Naive B cell (primary cell): ENCODE data around the gene TSPAN9. TPM values are rescaled to one million over a fixed set of nuclear protein-coding genes. Genes with fewer than 3 reads are reported as not detected.

Experiments used
- ATAC-seq, 2 donors: fragments of 150-1000 bp; cut with Tn5 transposase; 2 replicates each; pipeline ENCODE4 v1.10.0; 2021; ENCODE audit warnings: low read depth in 2 of 2, mild to moderate bottlenecking in 2 of 2, moderate library complexity in 2 of 2
- DNase-seq: peaks from one replicate; pipeline ENCODE4 v3.0.0; 2022
- H3K27ac Mint-ChIP-seq, 6 donors: one replicate each; pipeline ENCODE4 v1.8.0; 2020 to 2022; ENCODE audit warnings: mild to moderate bottlenecking in 6 of 6, mixed read lengths in 6 of 6, moderate library complexity in 5 of 6, inconsistent platforms in 2 of 6
- H3K27me3 Mint-ChIP-seq, 3 donors: one replicate each; pipeline ENCODE4 v1.8.0; 2021 to 2022; ENCODE audit warnings: mixed read lengths in 3 of 3, mild to moderate bottlenecking in 1 of 3
- H3K36me3 Mint-ChIP-seq, 2 donors: one replicate each; pipeline ENCODE4 v1.8.0; 2020 to 2022; ENCODE audit warnings: mixed read lengths in 2 of 2, inconsistent platforms in 1 of 2, mild to moderate bottlenecking in 1 of 2
- H3K4me1 Mint-ChIP-seq, 3 donors: one replicate each; pipeline ENCODE4 v1.8.0; 2020 to 2022; ENCODE audit warnings: mixed read lengths in 3 of 3, inconsistent platforms in 1 of 3, mild to moderate bottlenecking in 1 of 3, moderate library complexity in 1 of 3
- H3K4me3 Mint-ChIP-seq, 8 donors: one replicate each; pipeline ENCODE4 v1.8.0; 2020 to 2022; ENCODE audit warnings: mild to moderate bottlenecking in 8 of 8, mixed read lengths in 8 of 8, moderate library complexity in 8 of 8, inconsistent platforms in 2 of 8
- H3K9me3 Mint-ChIP-seq, 7 donors: one replicate each; pipeline ENCODE4 v1.8.0; 2020 to 2022; ENCODE audit warnings: mixed read lengths in 7 of 7, mild to moderate bottlenecking in 5 of 7, inconsistent platforms in 2 of 7, moderate library complexity in 1 of 7
- polyA plus RNA-seq, 6 donors: library from polyadenylated mRNA; unstranded; fragments of 300-500 nt; fragmentation: Illumina TruSeq; gene quantifications; one replicate each; pipeline ENCODE4 v1.2.3, GENCODE V29; 2021; ENCODE audit warnings: low read depth in 6 of 6

The TSPAN9 gene
- polyA plus RNA-seq, 6 donors from 2014 or later = 0.26 to 0.49 (median 0.41) TPM; not detected in 2

DNA sequence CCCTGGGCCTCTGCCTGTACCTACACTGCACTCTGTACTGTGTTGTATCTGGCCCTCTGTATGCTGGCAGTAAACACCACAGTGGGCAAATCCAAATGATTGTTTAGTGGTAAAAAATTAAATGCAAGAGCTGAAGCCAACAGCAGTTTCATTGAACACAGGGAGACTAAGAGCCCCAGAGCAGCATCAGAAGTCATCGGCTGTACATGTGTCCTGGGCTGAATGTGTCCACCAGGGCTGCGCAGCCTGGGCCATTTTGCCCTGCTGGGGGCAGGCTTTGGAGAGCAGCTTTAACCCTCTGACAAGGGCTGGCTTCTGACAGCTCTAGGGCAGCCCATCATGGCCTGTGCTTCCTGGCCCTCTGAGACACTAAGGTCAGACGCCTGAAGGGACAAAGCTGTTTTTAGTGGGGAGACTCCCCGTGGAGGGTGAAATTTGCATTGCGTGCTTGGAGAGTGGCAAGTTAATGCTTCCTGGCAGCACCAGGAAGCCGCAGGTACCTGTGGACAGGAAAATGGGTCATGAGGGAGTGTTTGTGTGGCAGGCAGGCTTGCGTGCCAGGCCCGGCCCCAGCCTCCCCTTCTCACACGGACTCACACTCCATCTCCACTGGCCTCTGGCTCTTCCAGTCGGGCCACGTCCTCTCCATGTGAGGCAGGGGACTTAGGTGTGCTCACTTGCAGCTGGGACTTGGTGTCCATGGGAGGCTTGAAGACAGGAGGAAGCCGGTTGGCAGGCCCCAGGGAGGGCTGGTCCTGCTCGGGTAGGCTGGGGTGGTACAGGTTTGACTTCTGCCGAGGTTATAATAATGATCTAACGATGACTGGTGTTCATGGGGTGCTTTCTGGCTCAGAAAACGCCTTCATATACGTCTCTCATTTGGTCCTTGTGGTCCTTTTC, 150.1 kb downstream of the TSPAN9 start:
- H3K9me3 Mint-ChIP-seq = peaks cover 0 to 8% (median 3%) of the 10 kb centered on the region in 7 donors
- DNase-seq = no peak
- peaks cover 20 to 53% (median 45%) of the 10 kb centered on the region in 3 donors for H3K4me1 Mint-ChIP-seq
- peak overlapping the region in 1 of 6 donors; percentile 32 for H3K27ac Mint-ChIP-seq
- peaks cover 5 to 10% (median 6%) of the 10 kb centered on the region in 3 donors for H3K27me3 Mint-ChIP-seq
- ATAC-seq = peak in 1 of 2 donors; percentile 18
- peak overlapping the region in 2 of 8 donors; percentile 46 to 73 for H3K4me3 Mint-ChIP-seq
- peaks cover 0 to 12% of the 10 kb centered on the region in 2 donors for H3K36me3 Mint-ChIP-seq

DNA sequence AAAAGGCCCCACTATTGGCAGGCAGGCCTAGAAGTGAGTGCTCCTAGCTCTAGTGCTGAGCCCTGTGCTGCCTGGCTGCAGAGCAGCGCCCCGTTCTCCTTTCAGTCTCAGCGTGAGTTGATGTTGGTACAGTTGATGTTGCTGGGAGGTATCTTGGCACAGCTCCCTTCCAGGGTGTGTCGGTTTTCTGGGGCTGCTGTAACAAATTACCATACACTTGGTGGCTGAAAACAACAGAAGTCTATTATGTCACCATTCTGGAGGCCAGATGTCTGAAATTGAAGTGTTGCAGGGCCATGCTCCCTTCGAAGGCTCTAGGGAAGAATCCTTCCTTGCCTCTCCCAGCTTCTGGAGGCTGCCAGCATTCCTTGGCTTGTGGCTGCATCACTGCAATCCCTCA, 151.4 kb downstream of the TSPAN9 start:
- Mint-ChIP-seq H3K36me3 (peaks cover 0 to 12% of the 10 kb centered on the region in 2 donors), H3K4me1 (peaks cover 20 to 53% (median 45%) of the 10 kb centered on the region in 3 donors), H3K9me3 (peaks cover 0 to 8% (median 3%) of the 10 kb centered on the region in 7 donors), H3K4me3 (peak overlapping the region in 2 of 8 donors; percentile 37 to 80), H3K27ac (peak overlapping the region in 1 of 6 donors; percentile 19), H3K27me3 (peaks cover 5 to 10% (median 6%) of the 10 kb centered on the region in 3 donors)
- DNase-seq (no peak), ATAC-seq (no peak)

DNA sequence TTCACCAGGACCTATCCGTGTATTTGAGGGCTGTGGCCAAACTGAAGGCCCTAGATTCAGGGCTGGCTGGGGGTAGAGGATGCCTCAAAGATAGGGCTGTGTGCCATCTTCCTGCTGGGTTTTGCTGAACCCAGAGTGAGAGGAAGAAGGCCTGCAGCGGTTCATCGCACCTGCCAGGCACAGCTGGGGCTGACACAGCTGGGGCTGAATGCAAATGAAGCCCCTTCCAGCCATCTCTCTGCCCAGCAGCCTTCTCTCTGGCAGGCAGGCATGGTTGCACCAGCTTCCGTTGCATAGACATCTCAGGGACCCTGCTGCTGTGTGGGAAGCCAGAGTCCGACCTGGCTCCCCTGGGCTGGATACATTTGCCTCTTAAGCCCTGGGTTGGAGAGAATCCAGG, 152.4 kb downstream of the TSPAN9 start:
- Mint-ChIP-seq H3K9me3 (peaks cover 0 to 8% (median 3%) of the 10 kb centered on the region in 7 donors), H3K4me1 (peaks cover 20 to 53% (median 44%) of the 10 kb centered on the region in 3 donors), H3K27ac (peak overlapping the region in 2 of 6 donors; percentile 19 to 38), H3K27me3 (peaks cover under 1 to 10% (median 5%) of the 10 kb centered on the region in 3 donors), H3K36me3 (peaks cover 0 to 12% of the 10 kb centered on the region in 2 donors), H3K4me3 (peak overlapping the region in 3 of 8 donors; percentile 13 to 80 (median 75))
- DNase-seq (no peak), ATAC-seq (peak; percentile 75 to 85)

DNA sequence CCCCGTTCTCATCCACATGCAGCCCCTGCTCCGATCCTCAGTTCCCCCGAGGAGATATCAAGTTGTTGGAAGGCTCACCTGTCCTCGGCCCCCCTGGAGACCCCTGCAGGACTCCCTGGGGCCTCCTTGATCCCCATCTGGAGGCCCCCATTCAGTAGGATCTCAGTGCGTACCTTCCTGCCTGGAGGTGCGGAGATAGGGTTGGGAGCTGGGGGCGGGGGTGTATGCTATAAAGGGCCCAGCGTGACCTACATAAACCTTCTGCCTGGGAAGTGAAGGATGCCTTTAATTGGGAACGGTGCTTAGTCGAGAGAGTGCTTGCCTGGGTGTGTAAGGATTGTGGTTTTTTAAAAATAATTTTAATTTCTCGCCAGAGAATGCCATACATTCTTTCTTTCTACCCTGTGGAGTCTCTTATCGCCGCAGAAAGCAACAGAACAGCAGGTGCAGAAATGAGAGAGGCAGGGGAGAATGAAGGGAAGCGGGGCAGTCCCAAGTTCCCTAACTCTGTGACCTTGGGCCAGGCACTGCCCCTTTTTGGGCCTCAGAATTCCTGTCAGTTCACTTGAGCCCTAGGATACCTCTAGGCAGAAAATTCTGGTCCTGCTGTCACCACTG, 153.7 kb downstream of the TSPAN9 start:
- Mint-ChIP-seq H3K27ac (no peak overlapping the region), H3K27me3 (peaks cover 0 to 10% (median 5%) of the 10 kb centered on the region in 3 donors), H3K4me3 (peak overlapping the region in 1 of 8 donors; percentile 75), H3K4me1 (peaks cover 14 to 43% (median 35%) of the 10 kb centered on the region in 3 donors), H3K36me3 (peaks cover 0 to 12% of the 10 kb centered on the region in 2 donors), H3K9me3 (peaks cover 0 to 8% (median 3%) of the 10 kb centered on the region in 7 donors)
- ATAC-seq (no peak), DNase-seq (no peak)

GRCh38 chr12:3231399-3231876, 154.3 kb downstream of the TSPAN9 start:
- peaks cover 11 to 39% (median 32%) of the 10 kb centered on the region in 3 donors for H3K4me1 Mint-ChIP-seq
- DNase-seq = no peak
- peaks cover 5 to 10% (median 7%) of the 10 kb centered on the region in 3 donors for H3K27me3 Mint-ChIP-seq
- no peak overlapping the region for H3K4me3 Mint-ChIP-seq
- peaks cover 0 to 8% (median 3%) of the 10 kb centered on the region in 7 donors for H3K9me3 Mint-ChIP-seq
- H3K36me3 Mint-ChIP-seq = peaks cover 0 to 12% of the 10 kb centered on the region in 2 donors
- no peak for ATAC-seq
- no peak overlapping the region for H3K27ac Mint-ChIP-seq

DNA sequence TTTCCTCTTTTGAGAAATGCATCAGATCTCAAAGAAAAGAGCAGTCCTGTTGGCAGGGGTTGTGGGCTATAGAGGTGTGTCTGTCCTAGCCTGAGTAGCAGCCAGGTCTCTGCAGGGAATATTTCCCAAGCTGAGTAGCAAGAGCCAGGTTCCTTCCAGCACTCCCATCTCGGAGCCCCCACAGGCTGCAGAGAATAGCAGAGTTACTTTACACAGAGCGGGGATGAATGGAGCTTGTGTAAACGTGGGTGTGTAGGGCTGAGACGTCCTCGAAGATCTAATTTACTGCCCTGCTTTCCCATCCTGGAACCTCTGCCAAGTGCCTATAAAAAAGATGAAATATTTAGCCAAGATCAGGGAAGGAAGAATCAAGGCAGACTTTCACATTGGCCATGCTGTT, 156.6 kb downstream of the TSPAN9 start:
- H3K27me3 Mint-ChIP-seq = peaks cover 6 to 25% (median 13%) of the 10 kb centered on the region in 3 donors
- H3K27ac Mint-ChIP-seq = no peak overlapping the region
- ATAC-seq = no peak
- peaks cover 0 to 8% of the 10 kb centered on the region in 2 donors for H3K36me3 Mint-ChIP-seq
- H3K9me3 Mint-ChIP-seq = peaks cover 0 to 7% (median 2%) of the 10 kb centered on the region in 7 donors
- no peak overlapping the region for H3K4me3 Mint-ChIP-seq
- peaks cover 8 to 18% (median 17%) of the 10 kb centered on the region in 3 donors for H3K4me1 Mint-ChIP-seq
- DNase-seq = no peak

- no peaks in the 10 kb centered on the region for H3K9me3 Mint-ChIP-seq
- no peaks in the 10 kb centered on the region for H3K4me1 Mint-ChIP-seq
- H3K27me3 Mint-ChIP-seq = peaks cover 4 to 31% (median 13%) of the 10 kb centered on the region in 3 donors
- DNase-seq (no peak), ATAC-seq (no peak)
- no peaks in the 10 kb centered on the region for H3K36me3 Mint-ChIP-seq
- no peak overlapping the region for H3K27ac Mint-ChIP-seq
- peak overlapping the region in 1 of 8 donors; percentile 41 for H3K4me3 Mint-ChIP-seq
These were observed 159.4 kb downstream of the TSPAN9 start for GRCh38 chr12:3236345-3237187.

DNA sequence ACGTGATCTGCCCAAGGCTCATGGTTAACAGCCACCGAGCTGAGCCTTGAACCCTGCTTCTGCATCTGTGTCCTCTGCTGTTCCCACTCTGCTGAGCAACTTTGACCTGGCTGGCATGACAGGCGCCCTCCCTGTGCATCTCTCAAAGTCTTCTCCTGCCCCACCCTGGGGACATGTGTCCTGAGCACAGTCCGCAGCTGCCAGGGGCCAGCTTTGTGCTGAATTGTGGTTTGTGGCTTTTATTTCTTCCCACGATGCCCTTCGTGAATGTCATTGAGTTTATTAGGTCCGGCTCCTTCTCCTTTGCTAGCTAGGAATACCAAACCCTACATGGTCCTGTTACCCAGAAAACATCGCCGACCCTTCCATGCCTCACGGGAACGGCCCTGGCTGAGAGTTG, 161.0 kb downstream of the TSPAN9 start:
- H3K27me3 Mint-ChIP-seq = peaks cover 0 to 26% (median 13%) of the 10 kb centered on the region in 3 donors
- H3K9me3 Mint-ChIP-seq = no peaks in the 10 kb centered on the region
- no peaks in the 10 kb centered on the region for H3K4me1 Mint-ChIP-seq
- no peak for ATAC-seq
- no peak for DNase-seq
- no peak overlapping the region for H3K4me3 Mint-ChIP-seq
- H3K27ac Mint-ChIP-seq = peak overlapping the region in 1 of 6 donors; percentile 60
- H3K36me3 Mint-ChIP-seq = no peaks in the 10 kb centered on the region

GRCh38 chr12:3241621-3242020, 164.4 kb downstream of the TSPAN9 start:
- DNase-seq = no peak
- no peak for ATAC-seq
- no peak overlapping the region for H3K4me3 Mint-ChIP-seq
- peak overlapping the region in 1 of 6 donors; percentile 32 for H3K27ac Mint-ChIP-seq
- H3K27me3 Mint-ChIP-seq = peaks cover 0 to 22% (median 6%) of the 10 kb centered on the region in 3 donors
- H3K36me3 Mint-ChIP-seq = no peaks in the 10 kb centered on the region
- H3K4me1 Mint-ChIP-seq = no peaks in the 10 kb centered on the region
- no peaks in the 10 kb centered on the region for H3K9me3 Mint-ChIP-seq

DNA sequence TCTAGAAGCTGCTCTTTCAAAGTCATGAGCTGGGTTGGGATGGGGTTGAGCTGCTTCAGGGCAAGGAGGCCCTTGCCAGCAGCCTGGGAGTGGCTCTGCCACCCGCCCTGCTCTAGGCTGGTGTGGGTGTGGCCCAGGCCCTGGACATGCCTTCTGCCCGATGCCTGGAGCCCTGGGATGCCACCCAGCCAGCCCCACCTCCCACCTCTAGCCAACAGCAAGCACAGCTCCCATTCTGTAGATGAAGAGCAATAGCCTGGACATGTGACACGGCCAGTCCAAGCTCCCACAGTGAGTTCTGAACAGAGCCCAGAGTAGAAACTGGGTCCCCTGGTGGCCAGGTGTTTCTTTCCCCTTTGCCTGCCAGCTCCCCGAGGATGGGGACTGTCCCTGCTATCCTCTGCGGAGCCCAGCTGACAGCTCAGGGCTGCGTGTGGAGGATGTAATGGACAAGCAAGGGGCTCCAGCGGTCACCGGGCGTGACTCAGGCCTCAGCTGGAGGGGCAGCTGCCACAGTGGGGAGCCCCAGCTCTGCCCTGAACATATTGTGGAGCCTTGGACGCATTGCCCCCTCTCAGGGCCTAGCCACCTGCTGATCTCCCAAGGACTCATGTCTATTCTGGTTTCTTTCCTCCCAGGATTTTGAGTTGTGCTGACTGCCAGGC, 165.2 kb downstream of the TSPAN9 start:
- DNase-seq = no peak
- no peak for ATAC-seq
- Mint-ChIP-seq H3K4me3 (no peak overlapping the region), H3K27ac (no peak overlapping the region), H3K9me3 (no peaks in the 10 kb centered on the region), H3K27me3 (peaks cover 0 to 15% (median 0%) of the 10 kb centered on the region in 3 donors), H3K36me3 (no peaks in the 10 kb centered on the region), H3K4me1 (no peaks in the 10 kb centered on the region)

DNA sequence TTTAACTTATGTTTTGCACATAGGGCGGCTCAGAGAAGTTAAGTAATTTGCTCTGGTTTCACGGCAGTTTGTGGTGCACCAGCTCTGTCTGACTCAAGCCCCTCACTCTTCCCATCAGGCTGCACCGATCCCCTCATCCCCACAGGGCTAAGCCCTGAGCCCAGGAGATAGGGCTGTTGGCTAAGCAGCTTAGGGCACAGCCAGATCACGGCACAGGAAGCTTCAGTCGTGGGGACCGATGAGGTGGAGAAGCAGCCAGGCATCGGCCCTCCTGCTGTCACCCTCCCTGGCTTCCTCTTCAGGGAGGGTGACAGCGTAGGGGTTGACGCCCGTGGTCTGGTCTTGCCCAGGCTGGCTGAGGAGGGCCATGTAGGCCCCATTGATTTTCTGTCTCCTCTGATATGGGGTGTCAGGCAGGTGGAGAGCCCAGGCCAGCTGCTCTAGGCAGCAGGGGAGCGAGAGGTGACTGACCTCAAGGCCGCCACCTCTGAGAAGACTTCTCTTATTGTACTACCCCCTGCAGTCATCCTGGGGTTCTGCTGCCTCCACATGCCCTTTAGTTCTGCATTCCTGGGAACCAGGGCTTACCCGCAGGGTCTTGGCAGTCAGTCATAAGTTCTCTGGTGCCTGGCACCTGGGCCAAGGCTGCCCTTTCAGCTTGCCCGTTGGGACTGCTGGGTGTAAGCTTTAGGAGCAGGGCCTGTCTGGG, 166.4 kb downstream of the TSPAN9 start:
- Mint-ChIP-seq H3K27ac (peak overlapping the region in 1 of 6 donors; percentile 10), H3K4me1 (peaks cover 5 to 10% (median 10%) of the 10 kb centered on the region in 3 donors), H3K36me3 (no peaks in the 10 kb centered on the region), H3K4me3 (no peak overlapping the region), H3K27me3 (peaks cover 0 to 6% (median 0%) of the 10 kb centered on the region in 3 donors), H3K9me3 (no peaks in the 10 kb centered on the region)
- ATAC-seq = peak in 1 of 2 donors; percentile 39
- DNase-seq = no peak
